GM08714 (cell line): Measurements from ENCODE around the gene RBSN.
A peak's percentile ranks its signal among the peaks of the same experiment; 100 is the strongest.

Experiments used
- H3K4me3 ChIP-seq: fragments of 200-500 bp; sonication (Bioruptor generic); 2 replicates; pipeline ENCODE4 v1.5.1; 2014; ENCODE audit warnings: mild to moderate bottlenecking, low read length, inconsistent platforms
- ZNF274 ChIP-seq: IDR thresholded peaks from 2 replicates; pipeline ENCODE4 v1.6.1; 2012; ENCODE audit warnings: mild to moderate bottlenecking, low read depth, low read length

The RBSN gene

GRCh38 chr3:15110206-15110605 is 11.3 kb upstream of the RBSN start:
- no peak for TF ChIP-seq ZNF274
- H3K4me3 ChIP-seq = no peak overlapping the region

DNA sequence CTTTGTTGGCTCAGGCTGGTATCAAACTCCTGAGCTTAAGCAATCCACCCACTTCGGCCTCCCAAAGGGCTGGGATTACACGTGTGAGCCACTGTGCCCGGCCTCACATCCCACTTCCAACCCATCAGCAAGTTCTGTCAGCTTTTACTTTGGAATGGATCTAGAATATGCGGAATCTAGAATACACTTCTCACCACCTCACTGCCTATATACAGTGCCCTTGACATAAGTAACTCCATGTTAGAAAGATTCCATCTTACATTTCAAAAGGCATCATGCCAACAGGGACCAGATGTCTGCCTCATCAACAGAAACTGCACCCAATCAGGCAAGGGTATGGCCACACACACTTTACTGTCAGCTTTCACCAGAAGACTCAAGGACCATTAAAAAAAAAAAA is 9.9 kb upstream of the RBSN start:
- H3K4me3 ChIP-seq = no peak overlapping the region
- TF ChIP-seq ZNF274 = no peak

DNA sequence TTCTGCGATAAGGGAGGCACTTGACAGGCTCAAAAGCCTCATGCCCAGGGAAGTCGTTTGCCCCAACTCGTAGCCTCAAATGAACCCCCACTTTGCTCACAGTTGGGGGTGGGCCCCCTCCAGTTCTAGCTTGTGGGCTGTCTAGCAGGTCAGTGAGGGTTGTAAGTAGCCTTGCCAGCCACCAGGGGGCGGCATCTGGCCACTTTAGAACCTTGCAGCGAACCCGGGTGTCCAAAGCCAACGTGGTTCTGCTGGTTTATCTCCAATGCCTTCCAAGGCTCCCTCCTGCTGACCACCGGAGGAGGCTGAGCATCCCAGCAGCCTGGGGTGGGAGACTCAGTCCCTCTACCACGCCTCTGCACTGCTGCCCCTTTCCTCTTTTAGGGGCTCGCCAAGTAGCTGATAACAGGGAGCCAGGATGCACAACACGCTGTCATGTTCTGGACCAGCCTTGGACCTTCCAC is 9.2 kb upstream of the RBSN start:
- no peak for TF ChIP-seq ZNF274
- no peak overlapping the region for H3K4me3 ChIP-seq

- TF ChIP-seq ZNF274 = no peak
- no peak overlapping the region for H3K4me3 ChIP-seq
Measured at GRCh38 chr3:15107075-15107947, 8.4 kb upstream of the RBSN start.

- TF ChIP-seq ZNF274 = no peak
Measured at GRCh38 chr3:15102836-15103235, 3.9 kb upstream of the RBSN start.

GRCh38 chr3:15102256-15102655 is 3.3 kb upstream of the RBSN start:
- no peak overlapping the region for H3K4me3 ChIP-seq
- no peak for TF ChIP-seq ZNF274

More at GRCh38 chr3:15102836-15103235, 3.9 kb upstream of the RBSN start:
- no peak overlapping the region for H3K4me3 ChIP-seq

DNA sequence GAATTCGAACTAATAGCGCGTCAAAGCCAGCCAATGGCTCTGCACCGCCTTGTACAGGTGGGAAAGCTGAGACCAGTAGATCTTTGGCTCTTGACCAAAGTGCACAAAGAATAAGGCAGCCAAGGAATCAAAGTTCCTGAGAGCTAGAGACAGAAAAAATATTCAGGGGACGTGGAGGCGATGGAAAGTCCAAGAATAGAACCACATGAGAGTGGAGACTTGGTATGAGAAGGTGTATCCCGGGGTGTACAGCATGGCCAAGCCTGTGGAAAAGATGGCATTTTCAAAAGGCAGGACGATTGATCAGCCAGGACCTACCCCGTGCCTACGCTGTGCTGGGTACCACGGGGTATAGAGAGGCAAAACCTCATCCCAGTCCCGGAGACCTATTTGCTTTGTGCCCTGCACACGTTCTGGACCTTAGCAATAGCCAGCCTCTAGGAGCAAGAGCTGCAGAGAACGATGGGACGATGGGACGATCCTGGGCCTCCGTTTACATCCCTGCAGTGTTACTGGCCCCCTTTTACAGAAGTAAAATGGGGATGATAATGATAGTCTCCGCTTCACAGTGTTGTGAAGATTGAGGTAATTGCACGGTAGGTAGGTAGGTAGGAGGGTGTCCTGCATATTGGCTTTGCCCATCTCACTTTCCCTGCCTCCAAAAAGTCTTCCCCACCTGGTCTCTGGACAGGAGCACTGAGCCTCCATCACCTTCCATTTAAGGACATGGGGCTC is 583 bp upstream of the RBSN start:
- peak overlapping the region; percentile 77 for H3K4me3 ChIP-seq
- no peak for TF ChIP-seq ZNF274

GRCh38 chr3:15097891-15098290 is 1.1 kb downstream of the RBSN start:
- peak overlapping the region; percentile 97 for H3K4me3 ChIP-seq
- no peak for TF ChIP-seq ZNF274

- no peak for TF ChIP-seq ZNF274
- H3K4me3 ChIP-seq = no peak overlapping the region
Measured at GRCh38 chr3:15096046-15096445, 2.9 kb downstream of the RBSN start.

DNA sequence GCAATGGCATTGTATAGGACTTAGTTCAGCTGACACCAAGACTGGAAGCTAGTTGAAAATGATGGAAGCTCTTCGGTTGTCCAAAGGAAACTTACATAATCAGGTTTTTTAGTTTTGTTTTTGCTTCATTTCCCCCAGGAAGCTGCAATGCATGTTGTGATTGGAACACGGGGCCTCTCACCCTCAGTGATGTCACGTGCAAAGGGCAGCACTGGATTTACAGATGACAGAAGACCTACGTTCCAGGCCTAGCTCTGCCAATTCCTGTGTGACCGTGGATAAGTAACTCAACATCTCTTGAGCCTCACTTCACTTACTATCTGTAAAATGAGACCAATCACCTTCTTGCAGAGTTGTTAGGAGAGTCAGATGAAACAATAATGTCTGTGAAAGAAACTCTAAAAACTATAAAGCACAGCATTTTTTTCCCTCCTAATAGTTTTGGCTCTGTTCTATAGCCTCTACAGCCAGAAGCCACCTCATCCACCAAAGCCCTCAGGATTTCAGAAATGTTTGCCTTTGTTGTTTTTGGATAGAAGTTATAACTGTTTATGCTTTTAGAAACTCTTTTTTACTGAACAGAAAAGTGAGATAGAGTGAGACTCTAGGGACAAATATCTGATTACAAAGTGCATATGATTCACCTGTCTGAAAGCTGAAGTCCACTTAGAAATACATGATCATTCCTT is 4.6 kb downstream of the RBSN start:
- no peak for TF ChIP-seq ZNF274
- H3K4me3 ChIP-seq = no peak overlapping the region

- TF ChIP-seq ZNF274 = no peak
- no peak overlapping the region for H3K4me3 ChIP-seq
Measured at GRCh38 chr3:15092686-15093085, 6.3 kb downstream of the RBSN start.

DNA sequence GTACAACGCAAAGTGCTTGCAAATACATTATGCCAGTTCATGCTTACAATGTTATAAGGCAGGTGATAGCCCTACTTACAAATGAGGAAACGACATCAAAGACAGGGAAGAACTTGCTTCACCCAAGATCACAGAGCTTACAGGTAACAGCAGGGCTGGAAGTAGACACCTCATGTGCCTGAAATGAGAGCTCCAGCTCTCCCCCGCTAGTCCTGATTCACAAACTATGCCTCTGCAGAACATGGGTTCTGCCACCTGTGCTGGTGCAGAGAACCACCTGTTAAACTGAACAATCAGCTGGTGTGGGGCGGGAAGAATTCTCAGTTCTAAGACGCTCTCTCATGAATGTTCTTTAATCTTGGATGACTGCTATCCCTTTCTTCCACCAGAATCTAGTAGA is 7.4 kb downstream of the RBSN start:
- TF ChIP-seq ZNF274 = no peak
- H3K4me3 ChIP-seq = no peak overlapping the region

- TF ChIP-seq ZNF274 = no peak
- no peak overlapping the region for H3K4me3 ChIP-seq
Measured at GRCh38 chr3:15089201-15089600, 9.7 kb downstream of the RBSN start.

- H3K4me3 ChIP-seq = no peak overlapping the region
- no peak for TF ChIP-seq ZNF274
Measured at GRCh38 chr3:15086699-15087098, 12.2 kb downstream of the RBSN start.
